SK-N-SH (cell line): ENCODE data around the gene MGAT4B. TPM values are rescaled to one million over a fixed set of nuclear protein-coding genes. Genes with fewer than 3 reads are reported as not detected.

Source experiments
- CTCF ChIA-PET: fragments of 300-600, 350-600 bp; formaldehyde crosslinking; extraction: SDS; loops from one replicate; lab custom pipeline; 2021; lab: Yijun Ruan, JAX
- POLR2A ChIA-PET: fragments of 350-600 bp; sonication (Branson Sonifier 250); formaldehyde crosslinking; extraction: SDS; loops from one replicate; lab custom pipeline; 2020; ENCODE audit warnings: antibody characterized with exemption, inconsistent platforms; lab: Yijun Ruan, JAX
- DNase-seq: peaks from one replicate; pipeline ENCODE4 v3.0.0; 2012
- H2AFZ ChIP-seq: fragments of 200-600 bp; sonication (generic); 2 replicates; pipeline ENCODE4 v1.8.1; 2016; ENCODE audit warnings: antibody characterized with exemption, mild to moderate bottlenecking, low read depth
- H3F3A ChIP-seq: fragments of 200-600 bp; sonication (generic); replicated peaks from 2 replicates; pipeline ENCODE3; 2016; ENCODE audit warnings: antibody characterized with exemption, mild to moderate bottlenecking; ENCODE audit not compliant: insufficient read depth
- H3K27ac ChIP-seq, 2 experiments: fragments of 200-500 bp in 1 of 2; fragments of 200-600 bp in 1 of 2; sonication (Bioruptor generic) in 1 of 2; sonication (generic), shearing (Covaris generic) in 1 of 2; 2 replicates each; pipeline versions ENCODE4 v1.5.1 to v1.6.1; 2014 to 2016; ENCODE audit warnings: low read depth in 2 of 2, inconsistent platforms in 1 of 2, low read length in 1 of 2, mild to moderate bottlenecking in 1 of 2, mixed read lengths in 1 of 2
- H3K27me3 ChIP-seq: fragments of 200-600 bp; sonication (generic), shearing (Covaris generic); 2 replicates; pipeline ENCODE4 v1.6.1; 2016; ENCODE audit warnings: mixed run types; ENCODE audit not compliant: insufficient read depth
- H3K36me3 ChIP-seq, 2 experiments: fragments of 200-500 bp in 1 of 2; fragments of 200-600 bp in 1 of 2; sonication (Bioruptor generic) in 1 of 2; sonication (generic) in 1 of 2; replicated peaks in 1 of 2; 2 replicates each; pipeline versions ENCODE3 to v1.5.1; 2014 to 2016; ENCODE audit warnings: low read length in 1 of 2, mild to moderate bottlenecking in 1 of 2; ENCODE audit not compliant: insufficient read depth in 2 of 2, control insufficient read depth in 1 of 2
- H3K4me1 ChIP-seq, 2 experiments: fragments of 200-500 bp in 1 of 2; fragments of 200-600 bp in 1 of 2; sonication (Bioruptor generic) in 1 of 2; sonication (generic), shearing (Covaris generic) in 1 of 2; 2 replicates each; pipeline versions ENCODE4 v1.5.1 to v1.6.1; 2014 to 2016; ENCODE audit warnings: low read depth in 1 of 2, low read length in 1 of 2, mixed run types in 1 of 2; ENCODE audit not compliant: insufficient read depth in 2 of 2, control insufficient read depth in 1 of 2
- H3K4me2 ChIP-seq: fragments of 200-600 bp; sonication (generic), shearing (Covaris generic); 2 replicates; pipeline ENCODE4 v1.6.1; 2017; ENCODE audit warnings: mixed run types
- H3K4me3 ChIP-seq, 2 experiments: fragments of 200-500 bp in 1 of 2; fragments of 200-600 bp in 1 of 2; sonication (Bioruptor generic) in 1 of 2; sonication (generic), shearing (Covaris generic) in 1 of 2; 2 replicates each; pipeline versions ENCODE4 v1.5.1 to v1.8.1; 2014 to 2016; ENCODE audit warnings: low read depth in 2 of 2, inconsistent platforms in 1 of 2, low read length in 1 of 2, mild to moderate bottlenecking in 1 of 2, mixed read lengths in 1 of 2, moderate library complexity in 1 of 2
- H3K79me2 ChIP-seq: fragments of 200-600 bp; sonication (generic); 2 replicates; pipeline ENCODE4 v1.8.1; 2017; ENCODE audit warnings: mild to moderate bottlenecking; ENCODE audit not compliant: insufficient read depth
- H3K9ac ChIP-seq: fragments of 200-600 bp; sonication (generic); 2 replicates; pipeline ENCODE4 v1.6.1; 2017; ENCODE audit warnings: mixed run types
- H3K9me2 ChIP-seq: fragments of 200-600 bp; sonication (generic); 2 replicates; pipeline ENCODE4 v1.6.1; 2017; ENCODE audit warnings: mixed run types
- H3K9me3 ChIP-seq: fragments of 200-600 bp; sonication (generic); 2 replicates; pipeline ENCODE4 v1.6.1; 2017; ENCODE audit warnings: mixed run types, mild to moderate bottlenecking, moderate library complexity
- H4K20me1 ChIP-seq: fragments of 200-600 bp; sonication (generic); 2 replicates; pipeline ENCODE4 v1.6.1; 2017; ENCODE audit warnings: mild to moderate bottlenecking, mixed run types; ENCODE audit not compliant: insufficient read depth
- CHD2 ChIP-seq: fragments of 150-350 bp; IDR thresholded peaks from 2 replicates; pipeline ENCODE4 v1.6.1; 2018; ENCODE audit warnings: low read length; ENCODE audit not compliant: partially characterized antibody
- CTCF ChIP-seq: fragments of 200-600 bp; sonication (generic); IDR thresholded peaks from 2 replicates; pipeline ENCODE4 v1.6.1; 2017; ENCODE audit warnings: antibody characterized with exemption, mild to moderate bottlenecking, moderate library complexity
- ELF1 ChIP-seq: IDR thresholded peaks from 2 replicates; pipeline ENCODE4 v1.4.0; 2012
- EP300 ChIP-seq, 2 experiments: IDR thresholded peaks; 2 replicates each; pipeline versions ENCODE4 v1.4.0 to v1.6.1; 2012; ENCODE audit warnings: borderline replicate concordance in 1 of 2, low read depth in 1 of 2, low read length in 1 of 2
- EZH2phosphoT487 ChIP-seq: fragments of 200-600 bp; sonication (generic); IDR thresholded peaks from 2 replicates; pipeline ENCODE4 v1.6.1; 2017; ENCODE audit warnings: low read depth, mixed run types, mild to moderate bottlenecking, antibody characterized with exemption, moderate library complexity, borderline replicate concordance
- FOXJ3 ChIP-seq: sonication (generic); formaldehyde crosslinking; IDR thresholded peaks from 2 replicates; pipeline ENCODE4 v1.5.1; 2020; ENCODE audit warnings: mild to moderate bottlenecking, missing genetic modification reagents
- FOXM1 ChIP-seq: IDR thresholded peaks from 2 replicates; pipeline ENCODE4 v1.4.0; 2012; ENCODE audit warnings: low read depth, mild to moderate bottlenecking
- JUND ChIP-seq: IDR thresholded peaks from 2 replicates; pipeline ENCODE4 v1.4.0; 2012
- MEF2A ChIP-seq: IDR thresholded peaks from 2 replicates; pipeline ENCODE4 v1.4.0; 2012; ENCODE audit warnings: low read depth, borderline replicate concordance
- NRF1 ChIP-seq: IDR thresholded peaks from 2 replicates; pipeline ENCODE4 v1.6.1; 2012; ENCODE audit warnings: low read depth, mild to moderate bottlenecking, low read length
- RCOR1 ChIP-seq: fragments of 150-350 bp; IDR thresholded peaks from 2 replicates; pipeline ENCODE4 v1.6.1; 2017; ENCODE audit warnings: antibody characterized with exemption, low read length
- SIN3A ChIP-seq: IDR thresholded peaks from 2 replicates; pipeline ENCODE4 v1.6.1; 2012; ENCODE audit warnings: low read depth, mild to moderate bottlenecking, low read length, moderate library complexity, borderline replicate concordance
- SMC3 ChIP-seq: IDR thresholded peaks from 2 replicates; pipeline ENCODE4 v1.6.1; 2012; ENCODE audit warnings: low read depth, low read length, improper control_type of control experiment
- TCF12 ChIP-seq: IDR thresholded peaks from 2 replicates; pipeline ENCODE4 v1.4.0; 2012
- TEAD4 ChIP-seq: IDR thresholded peaks from 2 replicates; pipeline ENCODE4 v1.4.0; 2012; ENCODE audit warnings: mild to moderate bottlenecking, borderline replicate concordance; ENCODE audit not compliant: insufficient read depth
- USF1 ChIP-seq: IDR thresholded peaks from 2 replicates; pipeline ENCODE4 v1.4.0; 2012; ENCODE audit warnings: low read depth, borderline replicate concordance
- YY1 ChIP-seq: IDR thresholded peaks from 2 replicates; pipeline ENCODE4 v1.4.0; 2012; ENCODE audit warnings: low read depth, mild to moderate bottlenecking
- ZBTB33 ChIP-seq: IDR thresholded peaks from 2 replicates; pipeline ENCODE4 v1.4.0; 2012; ENCODE audit warnings: low read depth, borderline replicate concordance
- WGBS: methylation state at CpG from one replicate; pipeline ENCODE4 v1.1.6; 2017; ENCODE audit warnings: low lambda C conversion rate; 5-methylcytosine and 5-hydroxymethylcytosine counted together
- polyA plus RNA-seq, 3 experiments: library from polyadenylated mRNA; depleted of rRNA; stranded (reverse); fragments of >200 nt; gene quantifications; 2 replicates each; pipeline ENCODE4 v1.2.3, GENCODE V29; 2012

The MGAT4B gene
- polyA plus RNA-seq, 1 of the 3 experiments (the other 2 are of a cell fraction) = 190 TPM

GRCh38 chr5:179815491-179816249 is 9.0 kb upstream of the MGAT4B start:
- peaks cover 14% of the 10 kb centered on the region for H3F3A ChIP-seq
- ChIA-PET CTCF (no interaction called here), POLR2A (no interaction called here)
- H3K79me2 ChIP-seq = peaks cover 10% of the 10 kb centered on the region
- no peak overlapping the region for H3K4me3 ChIP-seq
- H3K9me2 ChIP-seq = no peaks in the 10 kb centered on the region
- H3K9me3 ChIP-seq = no peaks in the 10 kb centered on the region
- no peak overlapping the region for H2AFZ ChIP-seq
- no peak overlapping the region for H3K9ac ChIP-seq
- no peak for DNase-seq
- WGBS = 95% methylated on average over 17 of the region's 21 CpGs
- TF ChIP-seq USF1 = no peak
- TF ChIP-seq SIN3A = no peak
- no peak for TF ChIP-seq ZBTB33
- TF ChIP-seq RCOR1 = no peak
- TF ChIP-seq JUND = no peak
- no peak for TF ChIP-seq NRF1
- no peak for TF ChIP-seq FOXJ3 (CRISPR knock-in tag)
- no peak for TF ChIP-seq EP300 (IDR thresholded peaks at IDR 0.05; ENCODE audit: borderline replicate concordance in 1 of 2, low read depth in 1 of 2, low read length in 1 of 2)
- no peak for TF ChIP-seq EZH2phosphoT487
- no peak for TF ChIP-seq MEF2A
- no peak for TF ChIP-seq YY1
- TF ChIP-seq CTCF = no peak
- no peak for TF ChIP-seq CHD2
- no peak for TF ChIP-seq FOXM1
- TF ChIP-seq TEAD4 = no peak
- no peak for TF ChIP-seq SMC3
- no peak for TF ChIP-seq TCF12
- no peak for TF ChIP-seq ELF1
- H3K27ac ChIP-seq = no peak overlapping the region
- H3K4me2 ChIP-seq = no peak overlapping the region
- no peaks in the 10 kb centered on the region for H3K27me3 ChIP-seq
- peaks cover 8 to 15% of the 10 kb centered on the region in 2 experiments for H3K36me3 ChIP-seq
- no peaks in the 10 kb centered on the region for H4K20me1 ChIP-seq
- H3K4me1 ChIP-seq = peaks cover 14 to 26% of the 10 kb centered on the region in 2 experiments; a peak in 3 of 4 replicates
